ENCODE measurements around the gene CCDC74B.

GRCh38 chr2:130160131-130160530, 15.2 kb upstream of the CCDC74B start:
- TF ChIP-seq CTCF (IDR thresholded peaks at IDR 0.05) (no peak), POLR2AphosphoS5 (IDR thresholded peaks at IDR 0.05) (no peak), POLR2A (IDR thresholded peaks at IDR 0.05) (no peak), EP300 (IDR thresholded peaks at IDR 0.05; ENCODE audit: low read depth) (no peak)

Data from transverse colon (tissue), 4 donors.